Thoracic aorta (tissue), 2 donors: Measurements from ENCODE around the gene SPACA5B. TPM values are rescaled to one million over a fixed set of nuclear protein-coding genes. Genes with fewer than 3 reads are reported as not detected.
"Not testable (repeated sequence)": the region's sequence is repeated elsewhere in the genome, so short reads cannot be mapped to it uniquely, and the experiment has no call there.

Experiments used
- ATAC-seq: fragments of 150-250 bp; one replicate; pipeline ENCODE4 v1.8.0; 2017; ENCODE audit warnings: low read depth; ENCODE audit not compliant: insufficient number of reproducible peaks, low FRiP score
- DNase-seq: peaks from one replicate; pipeline ENCODE4 v3.0.0-alpha.2; 2020; ENCODE audit warnings: low spot score
- H3K27ac ChIP-seq, 2 donors: fragments of 200-600 bp; sonication (generic); 1 replicate in 1 of 2; 2 replicates in 1 of 2; pipeline ENCODE4 v1.5.1; 2016; ENCODE audit warnings: mild to moderate bottlenecking in 2 of 2, moderate library complexity in 2 of 2
- H3K27me3 ChIP-seq: fragments of 200-600 bp; sonication (generic); replicated peaks from 2 replicates; pipeline ENCODE4 v1.6.0; 2016; ENCODE audit warnings: mild to moderate bottlenecking; ENCODE audit not compliant: insufficient read depth
- H3K36me3 ChIP-seq: fragments of 200-600 bp; sonication (generic); one replicate; pipeline ENCODE4 v1.5.1; 2016
- H3K4me1 ChIP-seq, 2 donors: fragments of 200-600 bp; sonication (generic); 1 replicate in 1 of 2; 2 replicates in 1 of 2; pipeline versions ENCODE4 v1.5.1 to v1.6.0; 2016; ENCODE audit warnings: low read depth in 2 of 2, mild to moderate bottlenecking in 1 of 2; ENCODE audit not compliant: control insufficient read depth in 1 of 2
- H3K4me3 ChIP-seq: fragments of 200-600 bp; sonication (generic); 2 replicates; pipeline ENCODE4 v1.5.1; 2016; ENCODE audit warnings: mild to moderate bottlenecking
- H3K9me3 ChIP-seq: fragments of 200-600 bp; sonication (generic); 2 replicates; pipeline ENCODE4 v1.5.1; 2016
- CTCF ChIP-seq: fragments of 200-600 bp; sonication (generic); IDR thresholded peaks from one replicate; pipeline ENCODE4 v1.5.1; 2019; ENCODE audit warnings: antibody characterized with exemption
- total RNA-seq, 2 donors: library from RNA; depleted of rRNA; stranded (reverse); fragments of >200 nt; gene quantifications; one replicate each; pipeline versions ENCODE4 v1.1.0 to v1.2.3, GENCODE V29; 2016

The SPACA5B gene
- total RNA-seq, 2 donors from 2014 or later: not detected

GRCh38 chrX:48180811-48181210, 50.4 kb downstream of the SPACA5B start:
- no peaks in the 10 kb centered on the region for H3K4me1 ChIP-seq
- no peak overlapping the region for H3K4me3 ChIP-seq
- H3K27me3 ChIP-seq: no peaks in the 10 kb centered on the region
- TF ChIP-seq CTCF: no peak
- ATAC-seq (no peak), DNase-seq (no peak)
- no peak overlapping the region for H3K27ac ChIP-seq
- no peaks in the 10 kb centered on the region for H3K9me3 ChIP-seq
- H3K36me3 ChIP-seq: no peaks in the 10 kb centered on the region

GRCh38 chrX:48181882-48182281, 51.5 kb downstream of the SPACA5B start:
- not testable (repeated sequence) for ATAC-seq, DNase-seq, H3K9me3 ChIP-seq, H3K27ac ChIP-seq, H3K4me3 ChIP-seq, H3K27me3 ChIP-seq, H3K4me1 ChIP-seq, H3K36me3 ChIP-seq

Other genes with a start within 250 kb of the SPACA5B start
- gene ZNF182, start 126.6 kb upstream of the SPACA5B start, total RNA-seq: 1 to 10 TPM; 3.2 to 4.3 TPM
- not detected for gene SPACA5, start 123.6 kb upstream of the SPACA5B start, total RNA-seq
- 1 to 10 TPM; 3.2 to 3.7 TPM for gene ZNF630, start 59.0 kb upstream of the SPACA5B start, total RNA-seq
- gene SSX5, start 66.2 kb downstream of the SPACA5B start, total RNA-seq: not detected
- gene SSX1, start 124.8 kb downstream of the SPACA5B start, total RNA-seq: not detected
- not detected for gene SSX3, start 226.1 kb downstream of the SPACA5B start, total RNA-seq